Measurements from ENCODE around the gene COL4A6. TPM values are rescaled to one million over a fixed set of nuclear protein-coding genes. Genes with fewer than 3 reads are reported as not detected.

The COL4A6 gene
- total and polyA plus RNA-seq, 2 of the 8 experiments (the other 6 are each of a cell fraction or from before 2014, with no cell fraction given): 5.9 to 11.8 TPM

- Histone ChIP-seq H3K79me2 (ENCODE audit: control insufficient read depth in 1 of 2, insufficient read depth in 2 of 2, low read length in 2 of 2) (no peaks in the 10 kb centered on the region), H2BK20ac (ENCODE audit: low read length) (no peak overlapping the region), H2AK5ac (ENCODE audit: low read depth, low read length) (no peak overlapping the region), H3K9me3 (ENCODE audit: insufficient read depth in 2 of 2, low read depth in 1 of 2, low read length in 1 of 2) (no peaks in the 10 kb centered on the region), H3K4me1 (replicated peaks in 1 of 4; ENCODE audit: control insufficient read depth in 3 of 4, insufficient read depth in 4 of 4, low read length in 3 of 4) (peaks cover 0 to 9% (median 2%) of the 10 kb centered on the region in 4 experiments; a peak in 3 of 7 replicates), H3K36me3 (ENCODE audit: control insufficient read depth in 2 of 4, insufficient read depth in 4 of 4, low read length in 3 of 4) (no peaks in the 10 kb centered on the region), H3K56ac (replicated peaks; ENCODE audit: insufficient read length, low read depth, low read length) (no peak overlapping the region), H2AFZ (ENCODE audit: low read length) (no peak overlapping the region), H3K79me1 (ENCODE audit: low read depth, low read length) (no peaks in the 10 kb centered on the region), H3K4me2 (ENCODE audit: insufficient read depth in 1 of 2, low read depth in 2 of 2, low read length in 2 of 2) (0 out of 4 replicates have a peak overlapping the region, but pooled peaks of 1 of the 2 experiments have one; percentile 1), H3K27ac (ENCODE audit: low read depth, low read length) (no peak overlapping the region; the same call in 1 of the 2 replicates), H3K18ac (ENCODE audit: extremely low read depth, low read length) (no peak overlapping the region), H2BK15ac (ENCODE audit: low read length) (no peak overlapping the region), H3K23me2 (ENCODE audit: low read depth, low read length) (no peaks in the 10 kb centered on the region), H3K9ac (replicated peaks in 1 of 4; ENCODE audit: extremely low read depth in 1 of 4, low read depth in 3 of 4, low read length in 3 of 4) (no peak overlapping the region), H4K91ac (replicated peaks; ENCODE audit: insufficient read length, low read length) (no peak overlapping the region), H2BK120ac (replicated peaks; ENCODE audit: low read depth, low read length) (no peak overlapping the region), H4K8ac (ENCODE audit: extremely low read depth, insufficient read depth, low read length) (no peak overlapping the region), H3K27me3 (replicated peaks in 1 of 4; ENCODE audit: control insufficient read depth in 3 of 4, extremely low read depth in 1 of 4, insufficient read depth in 3 of 4, low read length in 3 of 4) (no peaks in the 10 kb centered on the region), H4K5ac (ENCODE audit: insufficient read length, low read depth, low read length) (no peak overlapping the region), H3K4me3 (ENCODE audit: extremely low read depth in 1 of 4, insufficient read depth in 2 of 4, low read depth in 3 of 4, low read length in 4 of 4) (no peak overlapping the region), H3K23ac (ENCODE audit: insufficient read length) (no peak overlapping the region), H2BK12ac (ENCODE audit: low read depth, low read length) (no peak overlapping the region), H3K4ac (replicated peaks; ENCODE audit: insufficient read length, low read depth, low read length) (no peak overlapping the region), H3K14ac (ENCODE audit: insufficient read length) (no peak overlapping the region), H4K20me1 (replicated peaks in 1 of 2; ENCODE audit: control insufficient read depth in 1 of 2, insufficient read depth in 2 of 2, low read length in 2 of 2) (no peaks in the 10 kb centered on the region), H2BK5ac (ENCODE audit: low read depth, low read length) (no peak overlapping the region)
- ChIA-PET CTCF (ENCODE audit: partially characterized antibody) (interaction anchor here (1.2 to 4.3 kb wide), 4 partner anchors 29 to 239 kb away, joined by 3 to 34 read pairs (median 6); no protein-coding TSS in a partner anchor), POLR2A (ENCODE audit: partially characterized antibody) (no interaction called here)
- FAIRE-seq (no peak), DNase-seq (ENCODE audit: low read depth in 1 of 2, low spot score in 2 of 2) (no peak)
- WGBS, 2 experiments (ENCODE audit: extremely low coverage in 1 of 2, insufficient coverage in 1 of 2, insufficient read length in 1 of 2, insufficient replicate concordance in 2 of 2, low coverage in 1 of 2, low lambda C conversion rate in 2 of 2, missing lambda C conversion rate in 1 of 2): 50% methylated on average over 1 of the region's 2 CpGs; no CpG with 5 or more reads in 1 of the 2 experiments
- TF ChIP-seq PHF8 (conservative IDR thresholded peaks at IDR 0.05; ENCODE audit: low read depth, low read length) (no peak), SP1 (IDR thresholded peaks at IDR 0.05; ENCODE audit: low read depth, low read length) (no peak), RXRA (IDR thresholded peaks at IDR 0.05; ENCODE audit: insufficient read depth, low read depth, low read length) (no peak), RFX5 (IDR thresholded peaks at IDR 0.05; ENCODE audit: borderline replicate concordance, low read depth, low read length) (no peak), SRF (IDR thresholded peaks at IDR 0.05; ENCODE audit: low read depth, low read length) (no peak), KDM5A (IDR thresholded peaks at IDR 0.05; ENCODE audit: low read length) (no peak), CEBPB (IDR thresholded peaks at IDR 0.05; ENCODE audit: low read depth, low read length) (no peak), TAF1 (IDR thresholded peaks at IDR 0.05; ENCODE audit: low read depth, low read length) (0 out of 2 replicates have a peak, but pooled peaks have one; percentile 13), SIN3A (conservative IDR thresholded peaks at IDR 0.05 in 1 of 2, IDR thresholded peaks at IDR 0.05 in 1 of 2; ENCODE audit: low read depth in 1 of 2, low read length in 2 of 2) (no peak), MAFK (IDR thresholded peaks at IDR 0.05; ENCODE audit: low read depth, low read length) (no peak), HDAC2 (IDR thresholded peaks at IDR 0.05; ENCODE audit: borderline replicate concordance in 1 of 2, low read depth in 2 of 2, low read length in 2 of 2) (no peak), RBBP5 (IDR thresholded peaks at IDR 0.05; ENCODE audit: borderline replicate concordance, low read depth, low read length) (no peak), FOSL1 (IDR thresholded peaks at IDR 0.05; ENCODE audit: insufficient read depth, low read depth, low read length) (no peak), ASH2L (IDR thresholded peaks at IDR 0.05; ENCODE audit: low read length) (peak; percentile 50)
These were observed 139.1 kb downstream of the COL4A6 start for GRCh38 chrX:108299101-108299591.

All from H1 (cell line).